CD4-positive, alpha-beta T cell treated with Interleukin-2 at 100 ng/mL for 4 hours (primary cell): ENCODE measurements around the gene DDX18.
"Not testable (repeated sequence)": the region's sequence is repeated elsewhere in the genome, so short reads cannot be mapped to it uniquely, and the experiment has no call there.

Experiments
- DNase-seq: peaks from one replicate; pipeline ENCODE4 v3.0.0-alpha.2; 2020; ENCODE audit warnings: low spot score

The DDX18 gene

GRCh38 chr2:117814417-117815264 lies at the start of gene DDX18:
Gene DDX18, plus strand, starts transcription at chr2:117814691. Its CDS starts 87 bp downstream, at chr2:117814778.
- peak; percentile 98 for DNase-seq

- DNase-seq: no peak
Measured at GRCh38 chr2:117770730-117771129, 43.8 kb upstream of the DDX18 start.

GRCh38 chr2:117771969-117772630 lies 42.4 kb upstream of the DDX18 start:
- DNase-seq: no peak

GRCh38 chr2:117774716-117775115 lies 39.8 kb upstream of the DDX18 start:
- no peak for DNase-seq

GRCh38 chr2:117775703-117776219 lies 38.7 kb upstream of the DDX18 start:
- DNase-seq: no peak

- DNase-seq: no peak
Measured at GRCh38 chr2:117776888-117777287, 37.6 kb upstream of the DDX18 start.

- peak; percentile 43 for DNase-seq
Measured at GRCh38 chr2:117785740-117786139, 28.8 kb upstream of the DDX18 start.

GRCh38 chr2:117786520-117786919 lies 28.0 kb upstream of the DDX18 start:
- DNase-seq: no peak

- DNase-seq: no peak
Measured at GRCh38 chr2:117789505-117789904, 25.0 kb upstream of the DDX18 start.

- DNase-seq: no peak
Measured at GRCh38 chr2:117794668-117795067, 19.8 kb upstream of the DDX18 start.

- DNase-seq: no peak
Measured at GRCh38 chr2:117801826-117802225, 12.7 kb upstream of the DDX18 start.

- not testable (repeated sequence) for DNase-seq
Measured at GRCh38 chr2:117803644-117804325, 10.7 kb upstream of the DDX18 start.

- DNase-seq: no peak
Measured at GRCh38 chr2:117812443-117812842, 2.0 kb upstream of the DDX18 start.

GRCh38 chr2:117815946-117816345 lies 1.5 kb downstream of the DDX18 start:
- no peak for DNase-seq

GRCh38 chr2:117818921-117819320 lies 4.4 kb downstream of the DDX18 start:
- no peak for DNase-seq

- DNase-seq: no peak
Measured at GRCh38 chr2:117820444-117820843, 6.0 kb downstream of the DDX18 start.

GRCh38 chr2:117825437-117825836 lies 10.9 kb downstream of the DDX18 start:
- DNase-seq: no peak

GRCh38 chr2:117827464-117827863 lies 13.0 kb downstream of the DDX18 start:
- not testable (repeated sequence) for DNase-seq

GRCh38 chr2:117828870-117829269 lies 14.4 kb downstream of the DDX18 start:
- DNase-seq: no peak

- DNase-seq: no peak
Measured at GRCh38 chr2:117832332-117832731, 17.8 kb downstream of the DDX18 start.

GRCh38 chr2:117832905-117833613 lies 18.6 kb downstream of the DDX18 start:
- no peak for DNase-seq

- DNase-seq: no peak
Measured at GRCh38 chr2:117833911-117834310, 19.4 kb downstream of the DDX18 start.
